ENCODE results near the gene RNF144B. TPM values are rescaled to one million over a fixed set of nuclear protein-coding genes. Genes with fewer than 3 reads are reported as not detected.

The RNF144B gene
- total RNA-seq, 1 donor from 2014 or later: 10.2 TPM

DNA sequence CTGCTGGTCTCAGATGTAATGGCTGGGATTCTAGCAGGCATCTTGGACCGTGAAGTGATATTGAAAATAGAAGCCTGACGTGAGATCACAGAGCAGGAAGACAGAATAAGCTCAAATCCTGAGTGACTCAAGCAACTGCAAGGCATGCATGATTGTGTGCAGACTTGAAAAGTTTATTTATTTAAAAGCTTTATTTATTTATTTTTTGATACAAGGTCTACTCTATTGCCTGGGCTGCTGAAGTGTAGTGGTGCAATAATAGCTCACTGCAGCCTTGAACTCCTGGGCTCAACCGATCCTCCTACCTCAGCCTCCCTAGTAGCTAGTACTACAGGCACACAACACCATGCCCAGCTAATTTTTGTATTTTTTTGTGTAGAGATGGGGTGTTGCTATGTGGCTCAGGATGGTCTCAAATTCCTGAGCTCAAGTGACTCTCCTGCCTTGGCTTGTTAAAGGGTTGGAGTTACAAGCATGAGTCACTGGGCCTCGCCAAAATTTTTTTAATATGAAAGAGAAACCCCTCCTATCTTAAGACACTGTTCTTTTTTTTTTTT, 40.1 kb upstream of the RNF144B start:
- DNase-seq (ENCODE audit: low spot score): no peak
- peaks cover 24% of the 10 kb centered on the region for H3K4me1 Mint-ChIP-seq (ENCODE audit: low read depth)
- no peaks in the 10 kb centered on the region for H3K27me3 Mint-ChIP-seq (ENCODE audit: low read depth)
- TF ChIP-seq CTCF (IDR thresholded peaks at IDR 0.05): no peak
- no peak overlapping the region for H3K4me3 Mint-ChIP-seq (ENCODE audit: unreplicated experiment)
- no peak overlapping the region for H3K27ac Mint-ChIP-seq (ENCODE audit: unreplicated experiment)
- H3K36me3 Mint-ChIP-seq (ENCODE audit: low read depth): no peaks in the 10 kb centered on the region
- no peaks in the 10 kb centered on the region for H3K9me3 Mint-ChIP-seq (ENCODE audit: low read depth)

- TF ChIP-seq CTCF (IDR thresholded peaks at IDR 0.05): no peak
- Mint-ChIP-seq H3K4me3 (ENCODE audit: unreplicated experiment) (no peak overlapping the region), H3K27me3 (ENCODE audit: low read depth) (no peaks in the 10 kb centered on the region), H3K27ac (ENCODE audit: unreplicated experiment) (no peak overlapping the region), H3K36me3 (ENCODE audit: low read depth) (no peaks in the 10 kb centered on the region), H3K9me3 (ENCODE audit: low read depth) (no peaks in the 10 kb centered on the region), H3K4me1 (ENCODE audit: low read depth) (peaks cover 24% of the 10 kb centered on the region)
- no peak for DNase-seq (ENCODE audit: low spot score)
These were observed 39.3 kb upstream of the RNF144B start for GRCh38 chr6:18347866-18348265.

- H3K4me1 Mint-ChIP-seq (ENCODE audit: low read depth): peaks cover 24% of the 10 kb centered on the region
- no peak overlapping the region for H3K4me3 Mint-ChIP-seq (ENCODE audit: unreplicated experiment)
- no peak overlapping the region for H3K27ac Mint-ChIP-seq (ENCODE audit: unreplicated experiment)
- no peaks in the 10 kb centered on the region for H3K9me3 Mint-ChIP-seq (ENCODE audit: low read depth)
- TF ChIP-seq CTCF (IDR thresholded peaks at IDR 0.05): no peak
- DNase-seq (ENCODE audit: low spot score): no peak
- H3K36me3 Mint-ChIP-seq (ENCODE audit: low read depth): no peaks in the 10 kb centered on the region
- H3K27me3 Mint-ChIP-seq (ENCODE audit: low read depth): no peaks in the 10 kb centered on the region
These were observed 37.8 kb upstream of the RNF144B start for GRCh38 chr6:18349386-18349785.

DNA sequence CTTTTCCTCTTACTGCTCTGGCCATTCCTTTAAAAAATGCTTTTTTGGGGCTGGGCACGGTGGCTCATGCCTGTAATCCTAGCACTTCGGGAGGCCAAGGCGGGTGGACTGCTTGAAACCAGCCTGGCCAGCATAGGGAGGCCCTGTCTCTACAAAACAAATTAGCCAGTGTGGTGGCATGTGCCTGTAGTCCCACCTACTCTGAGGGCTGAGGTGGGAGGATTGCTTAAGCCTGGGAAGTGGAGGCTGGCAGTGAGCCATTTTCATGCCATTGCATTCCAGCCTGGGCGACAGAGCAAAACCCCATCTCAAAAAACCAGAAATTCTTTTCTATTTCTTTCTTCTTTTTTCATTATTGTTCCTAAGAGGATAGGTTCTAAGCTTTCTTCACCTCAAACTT, 36.9 kb upstream of the RNF144B start:
- no peaks in the 10 kb centered on the region for H3K36me3 Mint-ChIP-seq (ENCODE audit: low read depth)
- DNase-seq (ENCODE audit: low spot score): no peak
- H3K4me3 Mint-ChIP-seq (ENCODE audit: unreplicated experiment): no peak overlapping the region
- TF ChIP-seq CTCF (IDR thresholded peaks at IDR 0.05): no peak
- H3K27me3 Mint-ChIP-seq (ENCODE audit: low read depth): no peaks in the 10 kb centered on the region
- H3K4me1 Mint-ChIP-seq (ENCODE audit: low read depth): peaks cover 24% of the 10 kb centered on the region
- no peaks in the 10 kb centered on the region for H3K9me3 Mint-ChIP-seq (ENCODE audit: low read depth)
- H3K27ac Mint-ChIP-seq (ENCODE audit: unreplicated experiment): peak overlapping the region; percentile 55

GRCh38 chr6:18350712-18351111, 36.4 kb upstream of the RNF144B start:
- Mint-ChIP-seq H3K4me1 (ENCODE audit: low read depth) (peaks cover 24% of the 10 kb centered on the region), H3K27me3 (ENCODE audit: low read depth) (no peaks in the 10 kb centered on the region), H3K27ac (ENCODE audit: unreplicated experiment) (no peak overlapping the region), H3K4me3 (ENCODE audit: unreplicated experiment) (no peak overlapping the region), H3K36me3 (ENCODE audit: low read depth) (no peaks in the 10 kb centered on the region), H3K9me3 (ENCODE audit: low read depth) (no peaks in the 10 kb centered on the region)
- no peak for TF ChIP-seq CTCF (IDR thresholded peaks at IDR 0.05)
- DNase-seq (ENCODE audit: low spot score): no peak

All from chondrocyte (in vitro differentiated cells).